Testis (tissue), 2 donors: ENCODE results near the gene SIM1.

ENCODE experiments used
- CTCF ChIP-seq, 3 experiments: fragments of 450-650 bp in 2 of 3; fragments of 200-600 bp in 1 of 3; sonication (generic) in 1 of 3; IDR thresholded peaks; one replicate each; pipeline ENCODE4 v1.5.1; 2016 to 2019; ENCODE audit warnings: antibody characterized with exemption in 3 of 3, mild to moderate bottlenecking in 2 of 3, moderate library complexity in 1 of 3
- POLR2A ChIP-seq: fragments of 450-650 bp; IDR thresholded peaks from one replicate; pipeline ENCODE4 v1.6.1; 2017; ENCODE audit warnings: antibody characterized with exemption, mild to moderate bottlenecking, moderate library complexity

DNA sequence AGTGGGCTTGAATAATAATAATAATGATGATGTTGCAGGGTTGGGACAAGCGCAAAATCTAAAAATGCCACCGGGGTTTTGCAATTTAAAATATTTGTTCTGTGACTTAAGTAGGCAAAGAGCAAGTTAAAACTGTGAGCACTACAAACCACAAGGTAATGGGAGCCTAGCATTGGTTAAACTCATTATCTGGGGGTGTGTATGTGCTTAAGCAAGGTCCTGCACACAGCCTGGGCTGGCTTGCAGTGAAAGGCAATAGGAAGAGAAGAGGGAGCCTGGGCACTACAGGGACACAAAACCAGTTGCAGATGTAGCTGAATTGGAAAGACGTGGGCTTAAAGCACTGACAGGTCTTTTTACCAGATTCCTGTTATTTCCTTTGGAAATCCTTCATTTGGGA is 11.7 kb downstream of the SIM1 start:
- TF ChIP-seq CTCF (IDR thresholded peaks at IDR 0.05) (no peak), POLR2A (no peak)
